B cell (primary cell): ENCODE results near the gene ARHGEF33. TPM values are rescaled to one million over a fixed set of nuclear protein-coding genes. Genes with fewer than 3 reads are reported as not detected.

Source experiments
- ATAC-seq: fragments of 200-7000 bp; cut with Tn5 transposase; one replicate; pipeline ENCODE4 v1.10.0; 2021; ENCODE audit warnings: low read depth, mild to moderate bottlenecking, moderate number of reproducible peaks, moderate library complexity
- CTCF ChIA-PET: fragments of 350-600 bp; sonication (Branson Sonifier 250); formaldehyde crosslinking; loops from one replicate; lab custom pipeline; 2021; ENCODE audit warnings: antibody characterized with exemption, inconsistent platforms; lab: Charles Lee
- POLR2A ChIA-PET: fragments of 350-600 bp; sonication (Branson Sonifier 250); formaldehyde crosslinking; loops from one replicate; lab custom pipeline; 2021; ENCODE audit warnings: antibody characterized with exemption; lab: Charles Lee
- DNase-seq: peaks from one replicate; pipeline ENCODE4 v3.0.0; 2013
- H2AFZ ChIP-seq: 2 replicates; pipeline ENCODE4 v1.6.1; 2012; ENCODE audit warnings: mild to moderate bottlenecking, low read depth, low read length; ENCODE audit not compliant: insufficient read depth, poor library complexity, severe bottlenecking
- H3K27ac ChIP-seq, 2 donors: 1 replicate in 1 of 2; 2 replicates in 1 of 2; pipeline ENCODE4 v1.5.1; 2012 to 2013; ENCODE audit warnings: low read length in 2 of 2, mild to moderate bottlenecking in 2 of 2, moderate library complexity in 1 of 2
- H3K27me3 ChIP-seq, 4 experiments: fragments of 200-600 bp in 1 of 4; sonication (generic) in 1 of 4; replicated peaks in 1 of 4; 1 replicate in 2 of 4; 2 replicates in 2 of 4; pipeline versions ENCODE4 v1.6.1 to v1.7.0; 2013 to 2016; ENCODE audit warnings: low read length in 3 of 4, mild to moderate bottlenecking in 2 of 4, mixed read lengths in 1 of 4, moderate library complexity in 1 of 4; ENCODE audit not compliant: insufficient read depth in 4 of 4, control insufficient read depth in 3 of 4; ENCODE audit errors: control extremely low read depth in 1 of 4
- H3K36me3 ChIP-seq, 2 experiments: replicated peaks in 1 of 2; 1 replicate in 1 of 2; 2 replicates in 1 of 2; pipeline versions ENCODE4 v1.6.1 to v1.7.1; 2013; ENCODE audit warnings: low read length in 1 of 2; ENCODE audit not compliant: insufficient read depth in 2 of 2, control insufficient read depth in 1 of 2; ENCODE audit errors: control extremely low read depth in 1 of 2, extremely low read depth in 1 of 2
- H3K4me1 ChIP-seq, 2 donors: fragments of 200-600 bp in 1 of 2; sonication (generic) in 1 of 2; 1 replicate in 1 of 2; 2 replicates in 1 of 2; pipeline versions ENCODE4 v1.5.1 to v1.6.1; 2013 to 2017; ENCODE audit warnings: low read length in 2 of 2; ENCODE audit not compliant: control insufficient read depth in 2 of 2, insufficient read depth in 2 of 2
- H3K4me2 ChIP-seq: replicated peaks from 2 replicates; pipeline ENCODE3; 2012; ENCODE audit warnings: mild to moderate bottlenecking, low read depth, low read length; ENCODE audit not compliant: poor library complexity, severe bottlenecking
- H3K4me3 ChIP-seq, 5 experiments: fragments of 200-600 bp in 1 of 5; sonication (generic) in 1 of 5; 1 replicate in 3 of 5; 2 replicates in 2 of 5; pipeline versions ENCODE4 v1.5.1 to v1.7.0; 2011 to 2016; ENCODE audit warnings: low read length in 4 of 5, mild to moderate bottlenecking in 4 of 5, low read depth in 2 of 5, control low read depth in 1 of 5, moderate library complexity in 1 of 5; ENCODE audit not compliant: insufficient read depth in 1 of 5; ENCODE audit errors: control extremely low read depth in 1 of 5, extremely low read depth in 1 of 5
- H3K79me2 ChIP-seq: fragments of 200-600 bp; sonication (generic); one replicate; pipeline ENCODE4 v1.6.0; 2016; ENCODE audit warnings: low read length; ENCODE audit not compliant: control insufficient read depth, insufficient read depth
- H3K9ac ChIP-seq: fragments of 200-600 bp; sonication (generic); 2 replicates; pipeline ENCODE4 v1.6.1; 2017; ENCODE audit warnings: mild to moderate bottlenecking, low read length, moderate library complexity
- H3K9me3 ChIP-seq, 3 donors: one replicate each; pipeline versions ENCODE4 v1.6.1 to v1.7.1; 2013; ENCODE audit warnings: low read length in 2 of 3; ENCODE audit not compliant: control insufficient read depth in 2 of 3, insufficient read depth in 1 of 3; ENCODE audit errors: control extremely low read depth in 1 of 3
- H4K20me1 ChIP-seq: 2 replicates; pipeline ENCODE4 v1.6.0; 2012; ENCODE audit warnings: mild to moderate bottlenecking, low read length; ENCODE audit not compliant: insufficient read depth, control insufficient read depth, poor library complexity, severe bottlenecking
- H3K27ac Mint-ChIP-seq: one replicate; pipeline ENCODE4 v1.8.0; 2021; ENCODE audit warnings: mixed read lengths
- H3K27me3 Mint-ChIP-seq: one replicate; pipeline ENCODE4 v1.8.0; 2021; ENCODE audit warnings: mixed read lengths
- H3K4me1 Mint-ChIP-seq: one replicate; pipeline ENCODE4 v1.8.0; 2021; ENCODE audit warnings: mixed read lengths
- H3K4me3 Mint-ChIP-seq: one replicate; pipeline ENCODE4 v1.8.0; 2021; ENCODE audit warnings: mixed read lengths
- H3K9me3 Mint-ChIP-seq: one replicate; pipeline ENCODE4 v1.8.0; 2022; ENCODE audit warnings: mixed read lengths; ENCODE audit not compliant: insufficient read depth
- CTCF ChIP-seq: fragments of 200-600 bp; IDR thresholded peaks from one replicate; pipeline ENCODE4 v1.8.0; 2022; ENCODE audit warnings: antibody characterized with exemption, mild to moderate bottlenecking
- EZH2 ChIP-seq: IDR thresholded peaks from 2 replicates; pipeline ENCODE4 v1.6.1; 2012; ENCODE audit warnings: borderline replicate concordance, low read depth, mild to moderate bottlenecking, moderate library complexity, low read length; ENCODE audit not compliant: insufficient read depth, poor library complexity, severe bottlenecking
- WGBS: methylation state at CpG from one replicate; pipeline ENCODE4 v1.1.5; 2013; ENCODE audit warnings: missing lambda C conversion rate; ENCODE audit not compliant: insufficient coverage; 5-methylcytosine and 5-hydroxymethylcytosine counted together
- intact Hi-C: fragments of 100-400 bp; cut with micrococcal nuclease; formaldehyde crosslinking; loops from one replicate; pipeline ENCODE4 v1.10.0; 2022
- polyA plus RNA-seq: library from polyadenylated mRNA; depleted of rRNA; stranded (reverse); fragments of >200 nt; gene quantifications from 2 replicates; pipeline ENCODE4 v1.2.3, GENCODE V29; 2012
- total RNA-seq, 2 donors: library from RNA; stranded (reverse); fragments of 120-200 nt in 1 of 2; gene quantifications; 1 replicate in 1 of 2; 2 replicates in 1 of 2; pipeline versions ENCODE4 v1.2.3 to v1.2.4, GENCODE V29; 2013 to 2022

Gene ARHGEF33
- total and polyA plus RNA-seq, 2 donors (not counting 1 experiment from before 2014, with no cell fraction given): 0.04 to 0.20 TPM

GRCh38 chr2:38907743-38908562, 18.3 kb downstream of the ARHGEF33 start:
- no peak overlapping the region for H3K4me3 ChIP-seq
- no peaks in the 10 kb centered on the region for H3K9me3 Mint-ChIP-seq
- no peak overlapping the region for H3K27ac ChIP-seq
- H3K79me2 ChIP-seq: no peaks in the 10 kb centered on the region
- DNase-seq: no peak
- CTCF ChIA-PET: no interaction called here
- H3K9me3 ChIP-seq: no peaks in the 10 kb centered on the region
- H3K27ac Mint-ChIP-seq: no peak overlapping the region
- no CpG with 5 or more reads among the region's 2 CpGs for WGBS
- no peak overlapping the region for H2AFZ ChIP-seq
- no peak for TF ChIP-seq EZH2
- TF ChIP-seq CTCF: no peak
- H4K20me1 ChIP-seq: no peaks in the 10 kb centered on the region
- POLR2A ChIA-PET: no interaction called here
- H3K27me3 ChIP-seq: peaks cover 0 to 4% (median 0%) of the 10 kb centered on the region in 4 experiments
- H3K27me3 Mint-ChIP-seq: no peaks in the 10 kb centered on the region
- no peak overlapping the region for H3K4me2 ChIP-seq
- H3K4me3 Mint-ChIP-seq: no peak overlapping the region
- no peaks in the 10 kb centered on the region for H3K36me3 ChIP-seq
- no peaks in the 10 kb centered on the region for H3K4me1 ChIP-seq
- H3K9ac ChIP-seq: no peak overlapping the region
- ATAC-seq: no peak
- intact Hi-C loops: no loop called here
- H3K4me1 Mint-ChIP-seq: no peaks in the 10 kb centered on the region

GRCh38 chr2:38909872-38910271, 20.2 kb downstream of the ARHGEF33 start:
- H3K27ac ChIP-seq: no peak overlapping the region
- no peaks in the 10 kb centered on the region for H3K4me1 ChIP-seq
- H3K4me2 ChIP-seq: no peak overlapping the region
- Mint-ChIP-seq H3K4me3 (no peak overlapping the region), H3K4me1 (no peaks in the 10 kb centered on the region), H3K27me3 (no peaks in the 10 kb centered on the region), H3K27ac (no peak overlapping the region), H3K9me3 (no peaks in the 10 kb centered on the region)
- no peaks in the 10 kb centered on the region for H3K9me3 ChIP-seq
- H3K79me2 ChIP-seq: no peaks in the 10 kb centered on the region
- peaks cover 0 to 4% (median 0%) of the 10 kb centered on the region in 4 experiments for H3K27me3 ChIP-seq
- ATAC-seq (no peak), DNase-seq (no peak)
- ChIA-PET POLR2A (no interaction called here), CTCF (no interaction called here)
- H3K36me3 ChIP-seq: no peaks in the 10 kb centered on the region
- no CpG with 5 or more reads among the region's 1 CpG for WGBS
- no peak overlapping the region for H3K9ac ChIP-seq
- intact Hi-C loops: no loop called here
- no peak overlapping the region for H3K4me3 ChIP-seq
- H4K20me1 ChIP-seq: no peaks in the 10 kb centered on the region
- TF ChIP-seq CTCF (no peak), EZH2 (no peak)
- no peak overlapping the region for H2AFZ ChIP-seq
